HFFc6 (cell line): ENCODE data around the gene TMC3. TPM values are rescaled to one million over a fixed set of nuclear protein-coding genes. Genes with fewer than 3 reads are reported as not detected.

Source experiments
- DNase-seq: peaks from one replicate; pipeline ENCODE4 v3.0.0-alpha.2; 2018
- H3K27ac Mint-ChIP-seq: 2 replicates; pipeline ENCODE4 v1.8.0; 2020; ENCODE audit warnings: mild to moderate bottlenecking, mixed read lengths
- H3K27me3 Mint-ChIP-seq: 2 replicates; pipeline ENCODE4 v1.8.0; 2021; ENCODE audit warnings: mild to moderate bottlenecking, moderate library complexity, mixed read lengths; ENCODE audit not compliant: insufficient read depth
- H3K36me3 Mint-ChIP-seq: 2 replicates; pipeline ENCODE4 v1.8.0; 2021; ENCODE audit warnings: low read depth, mixed read lengths
- H3K4me1 Mint-ChIP-seq: 2 replicates; pipeline ENCODE4 v1.8.0; 2020; ENCODE audit warnings: low read depth, mixed read lengths
- H3K4me3 Mint-ChIP-seq: 2 replicates; pipeline ENCODE4 v1.8.0; 2020; ENCODE audit warnings: mild to moderate bottlenecking, moderate library complexity, mixed read lengths
- H3K9me3 Mint-ChIP-seq: 2 replicates; pipeline ENCODE4 v1.8.0; 2020; ENCODE audit warnings: mild to moderate bottlenecking, mixed read lengths
- total RNA-seq, 6 experiments: library from RNA; stranded (reverse); fragmentation: NEBNext Ultra II Directional; extraction: Animal tissue kit (Norgen Biotek cat#: 25700); gene quantifications; 2 replicates in 1 of 6; 3 replicates in 5 of 6; pipeline ENCODE4 v1.2.3, GENCODE V29; 2021
- TF ChIP-seq, protein P1 (sequence below): fragments of 200-600 bp; sonication (generic); IDR thresholded peaks from 2 replicates; pipeline ENCODE4 v1.5.0; 2021; ENCODE audit warnings: antibody characterized with exemption, mild to moderate bottlenecking

TMC3 gene
- total RNA-seq, 6 experiments from 2014 or later = not detected

DNA sequence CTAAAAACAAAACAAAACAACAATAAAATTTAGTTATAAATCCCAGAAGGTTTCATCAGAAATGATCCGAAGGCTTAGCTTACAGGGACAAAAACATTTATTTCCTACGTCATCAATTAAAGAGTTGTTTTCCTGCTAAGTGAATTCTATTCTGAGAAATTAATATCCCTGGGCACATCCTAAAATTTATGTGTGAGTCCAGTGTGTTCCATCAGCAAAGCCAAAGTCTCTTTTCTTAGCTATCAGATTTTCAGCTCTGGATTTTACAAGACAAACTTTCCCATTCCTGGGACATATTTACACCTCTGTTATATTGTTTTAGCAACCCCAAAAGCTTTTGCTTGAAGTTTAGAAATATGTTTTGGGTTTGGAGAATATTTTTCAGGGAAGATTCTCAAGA, 4.4 kb upstream of the TMC3 start:
- H3K4me3 Mint-ChIP-seq = no peak overlapping the region
- H3K27me3 Mint-ChIP-seq = peaks cover 15% of the 10 kb centered on the region
- no peaks in the 10 kb centered on the region for H3K9me3 Mint-ChIP-seq
- no peak for DNase-seq
- TF ChIP-seq, protein P1, sequence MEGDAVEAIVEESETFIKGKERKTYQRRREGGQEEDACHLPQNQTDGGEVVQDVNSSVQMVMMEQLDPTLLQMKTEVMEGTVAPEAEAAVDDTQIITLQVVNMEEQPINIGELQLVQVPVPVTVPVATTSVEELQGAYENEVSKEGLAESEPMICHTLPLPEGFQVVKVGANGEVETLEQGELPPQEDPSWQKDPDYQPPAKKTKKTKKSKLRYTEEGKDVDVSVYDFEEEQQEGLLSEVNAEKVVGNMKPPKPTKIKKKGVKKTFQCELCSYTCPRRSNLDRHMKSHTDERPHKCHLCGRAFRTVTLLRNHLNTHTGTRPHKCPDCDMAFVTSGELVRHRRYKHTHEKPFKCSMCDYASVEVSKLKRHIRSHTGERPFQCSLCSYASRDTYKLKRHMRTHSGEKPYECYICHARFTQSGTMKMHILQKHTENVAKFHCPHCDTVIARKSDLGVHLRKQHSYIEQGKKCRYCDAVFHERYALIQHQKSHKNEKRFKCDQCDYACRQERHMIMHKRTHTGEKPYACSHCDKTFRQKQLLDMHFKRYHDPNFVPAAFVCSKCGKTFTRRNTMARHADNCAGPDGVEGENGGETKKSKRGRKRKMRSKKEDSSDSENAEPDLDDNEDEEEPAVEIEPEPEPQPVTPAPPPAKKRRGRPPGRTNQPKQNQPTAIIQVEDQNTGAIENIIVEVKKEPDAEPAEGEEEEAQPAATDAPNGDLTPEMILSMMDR = no peak
- no peaks in the 10 kb centered on the region for H3K4me1 Mint-ChIP-seq
- no peaks in the 10 kb centered on the region for H3K36me3 Mint-ChIP-seq
- no peak overlapping the region for H3K27ac Mint-ChIP-seq

DNA sequence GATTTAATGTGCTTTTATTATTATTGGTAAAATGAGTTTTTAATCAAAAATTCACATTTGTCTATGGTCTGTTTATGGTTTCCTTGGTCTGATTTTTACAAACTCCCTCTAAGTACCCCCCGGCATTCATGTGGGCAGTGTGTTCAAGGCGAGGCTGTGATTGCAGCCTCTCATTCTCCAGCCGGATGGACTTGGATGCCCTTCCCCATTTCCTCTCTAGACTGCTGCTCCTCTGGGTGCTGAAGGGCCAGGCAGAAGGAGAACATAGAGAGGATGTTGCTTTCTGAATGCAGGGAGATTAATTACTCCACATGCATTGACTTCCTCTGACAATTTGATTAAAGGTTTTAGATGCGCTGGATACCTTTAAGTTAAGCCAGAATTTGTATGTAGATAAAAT, 3.9 kb upstream of the TMC3 start:
- Mint-ChIP-seq H3K4me1 (no peaks in the 10 kb centered on the region), H3K4me3 (no peak overlapping the region), H3K27me3 (peaks cover 15% of the 10 kb centered on the region), H3K27ac (no peak overlapping the region), H3K36me3 (no peaks in the 10 kb centered on the region), H3K9me3 (no peaks in the 10 kb centered on the region)
- TF ChIP-seq, protein P1 = no peak
- DNase-seq = no peak

DNA sequence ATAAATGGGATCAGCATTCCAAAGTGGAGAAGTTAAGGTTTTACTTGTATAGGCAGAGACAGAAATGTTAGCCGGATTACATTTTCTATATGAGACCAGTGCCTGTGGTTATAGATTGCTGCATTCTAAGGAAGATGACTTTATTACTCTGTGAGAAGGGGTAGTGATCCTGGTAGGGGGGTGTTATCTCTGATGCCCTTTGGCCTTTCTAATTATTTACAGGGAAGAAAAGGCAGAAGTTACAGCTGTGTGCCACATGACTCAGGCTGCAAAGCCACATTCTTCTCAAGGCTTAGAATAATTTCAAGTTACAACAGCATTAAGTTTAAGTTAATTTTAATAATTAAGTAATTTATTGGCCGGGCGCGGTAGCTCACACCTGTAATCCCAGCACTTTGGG, 2.2 kb upstream of the TMC3 start:
- no peaks in the 10 kb centered on the region for H3K9me3 Mint-ChIP-seq
- H3K27me3 Mint-ChIP-seq = peaks cover 8% of the 10 kb centered on the region
- no peaks in the 10 kb centered on the region for H3K36me3 Mint-ChIP-seq
- no peaks in the 10 kb centered on the region for H3K4me1 Mint-ChIP-seq
- TF ChIP-seq, protein P1 = no peak
- no peak overlapping the region for H3K27ac Mint-ChIP-seq
- H3K4me3 Mint-ChIP-seq = no peak overlapping the region
- DNase-seq = no peak

DNA sequence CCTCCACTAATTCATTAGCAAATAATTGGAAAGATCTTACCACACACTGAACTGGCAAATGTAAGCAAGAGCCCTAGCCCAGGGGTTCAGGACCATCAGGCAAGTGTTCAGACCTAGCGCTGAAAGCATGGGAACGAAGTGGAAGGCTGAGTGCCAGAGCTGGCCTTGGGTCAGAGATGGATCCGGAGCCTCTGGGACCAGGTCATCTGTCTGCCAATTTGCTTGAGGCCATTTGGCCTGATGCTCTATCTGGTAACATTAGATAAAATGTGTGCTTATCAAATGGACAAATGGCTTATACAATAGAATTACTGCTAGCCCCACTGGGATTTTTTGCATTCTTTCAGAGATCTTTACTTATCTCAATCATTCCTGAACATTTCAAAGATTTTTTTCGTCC, 1.4 kb upstream of the TMC3 start:
- no peak overlapping the region for H3K27ac Mint-ChIP-seq
- TF ChIP-seq, protein P1 = no peak
- no peak overlapping the region for H3K4me3 Mint-ChIP-seq

DNA sequence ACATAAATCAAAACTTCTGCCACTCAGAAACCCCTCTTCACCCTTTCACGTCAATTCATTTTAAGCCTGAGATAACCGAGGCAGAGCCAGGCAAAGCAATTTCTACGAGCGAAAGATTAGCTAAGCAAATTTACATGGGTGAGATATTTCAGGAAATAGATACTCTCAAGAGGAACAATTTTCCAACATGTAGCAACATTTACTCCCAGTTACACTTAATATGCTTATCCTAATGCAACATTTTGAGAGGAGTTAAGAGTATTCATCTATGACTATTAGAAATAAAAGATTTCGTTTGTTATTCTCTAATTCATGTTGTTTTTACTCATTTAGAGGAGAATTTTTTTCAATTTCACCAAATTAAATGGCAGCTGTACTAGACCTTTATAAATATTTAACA, 837 bp downstream of the TMC3 start:
- Mint-ChIP-seq H3K27ac (no peak overlapping the region), H3K27me3 (peaks cover 16% of the 10 kb centered on the region), H3K4me3 (no peak overlapping the region), H3K9me3 (no peaks in the 10 kb centered on the region), H3K4me1 (no peaks in the 10 kb centered on the region), H3K36me3 (no peaks in the 10 kb centered on the region)
- no peak for DNase-seq
- TF ChIP-seq, protein P1 = no peak

More for the DNA sequence above, 1.4 kb upstream of the TMC3 start:
- no peak for DNase-seq
- H3K36me3 Mint-ChIP-seq = no peaks in the 10 kb centered on the region
- H3K4me1 Mint-ChIP-seq = no peaks in the 10 kb centered on the region
- H3K27me3 Mint-ChIP-seq = peaks cover 11% of the 10 kb centered on the region
- H3K9me3 Mint-ChIP-seq = no peaks in the 10 kb centered on the region

DNA sequence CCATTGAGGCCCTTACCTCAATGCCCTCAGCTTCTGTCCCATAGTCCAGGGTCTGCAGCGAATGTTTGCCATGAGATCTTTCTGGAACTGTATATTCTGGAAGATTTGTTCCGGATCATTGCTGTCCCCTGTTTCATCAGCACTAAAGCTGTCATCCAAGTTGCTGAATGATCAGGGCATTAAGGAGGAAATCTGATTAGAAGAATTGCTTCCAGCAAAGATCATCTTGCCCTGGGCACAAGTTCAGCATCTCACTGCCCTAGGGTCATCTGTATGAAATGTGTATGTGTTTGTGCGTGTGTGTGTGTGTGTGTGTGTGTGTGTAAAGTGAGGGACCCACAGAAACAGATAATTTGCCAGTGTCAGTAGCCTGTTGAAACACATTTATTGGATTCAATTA, 1.4 kb downstream of the TMC3 start:
- Mint-ChIP-seq H3K9me3 (no peaks in the 10 kb centered on the region), H3K4me3 (no peak overlapping the region), H3K27ac (no peak overlapping the region), H3K36me3 (no peaks in the 10 kb centered on the region), H3K4me1 (no peaks in the 10 kb centered on the region), H3K27me3 (peaks cover 14% of the 10 kb centered on the region)
- TF ChIP-seq, protein P1 = no peak
- no peak for DNase-seq
